Measurements from ENCODE around the gene F7. TPM values are rescaled to one million over a fixed set of nuclear protein-coding genes. Genes with fewer than 3 reads are reported as not detected.

Gene F7
- polyA plus RNA-seq, 1 experiment: 0.05 TPM

- DNase-seq (ENCODE audit: low read depth): no peak
- CTCF ChIA-PET: no interaction called here
- no peaks in the 10 kb centered on the region for H3K27me3 ChIP-seq (ENCODE audit: control insufficient read depth, insufficient read depth, low read length)
- no peaks in the 10 kb centered on the region for H3K36me3 ChIP-seq (ENCODE audit: control insufficient read depth, insufficient read depth, low read length)
- TF ChIP-seq CTCF (IDR thresholded peaks at IDR 0.05; ENCODE audit: insufficient read depth, low read depth, low read length): no peak
- H3K4me3 ChIP-seq (ENCODE audit: low read depth, low read length): no peak overlapping the region
- POLR2A ChIA-PET: no interaction called here
Measured at GRCh38 chr13:113119166-113119821, 13.7 kb downstream of the F7 start.

GRCh38 chr13:113119822-113120189 is 14.2 kb downstream of the F7 start:
- POLR2A ChIA-PET: no interaction called here
- no peaks in the 10 kb centered on the region for H3K36me3 ChIP-seq (ENCODE audit: control insufficient read depth, insufficient read depth, low read length)
- H3K27me3 ChIP-seq (ENCODE audit: control insufficient read depth, insufficient read depth, low read length): no peaks in the 10 kb centered on the region
- TF ChIP-seq CTCF (IDR thresholded peaks at IDR 0.05; ENCODE audit: insufficient read depth, low read depth, low read length): no peak
- DNase-seq (ENCODE audit: low read depth): no peak
- no peak overlapping the region for H3K4me3 ChIP-seq (ENCODE audit: low read depth, low read length)
- CTCF ChIA-PET: no interaction called here

- no peak for TF ChIP-seq CTCF (IDR thresholded peaks at IDR 0.05; ENCODE audit: insufficient read depth, low read depth, low read length)
- DNase-seq (ENCODE audit: low read depth): no peak
- H3K27me3 ChIP-seq (ENCODE audit: control insufficient read depth, insufficient read depth, low read length): no peaks in the 10 kb centered on the region
- no peaks in the 10 kb centered on the region for H3K36me3 ChIP-seq (ENCODE audit: control insufficient read depth, insufficient read depth, low read length)
- ChIA-PET POLR2A (no interaction called here), CTCF (no interaction called here)
- no peak overlapping the region for H3K4me3 ChIP-seq (ENCODE audit: low read depth, low read length)
Measured at GRCh38 chr13:113120300-113121182, 14.9 kb downstream of the F7 start.

GRCh38 chr13:113121183-113121927 is 15.8 kb downstream of the F7 start:
- DNase-seq (ENCODE audit: low read depth): no peak
- CTCF ChIA-PET: no interaction called here
- no peaks in the 10 kb centered on the region for H3K27me3 ChIP-seq (ENCODE audit: control insufficient read depth, insufficient read depth, low read length)
- no peak for TF ChIP-seq CTCF (IDR thresholded peaks at IDR 0.05; ENCODE audit: insufficient read depth, low read depth, low read length)
- H3K36me3 ChIP-seq (ENCODE audit: control insufficient read depth, insufficient read depth, low read length): no peaks in the 10 kb centered on the region
- no peak overlapping the region for H3K4me3 ChIP-seq (ENCODE audit: low read depth, low read length)
- POLR2A ChIA-PET: no interaction called here

- POLR2A ChIA-PET: no interaction called here
Measured at GRCh38 chr13:113121928-113122471, 16.4 kb downstream of the F7 start.

More at GRCh38 chr13:113121928-113122471, 16.4 kb downstream of the F7 start:
- DNase-seq (ENCODE audit: low read depth): no peak
- no peak for TF ChIP-seq CTCF (IDR thresholded peaks at IDR 0.05; ENCODE audit: insufficient read depth, low read depth, low read length)
- Histone ChIP-seq H3K27me3 (ENCODE audit: control insufficient read depth, insufficient read depth, low read length) (no peaks in the 10 kb centered on the region), H3K4me3 (ENCODE audit: low read depth, low read length) (no peak overlapping the region), H3K36me3 (ENCODE audit: control insufficient read depth, insufficient read depth, low read length) (no peaks in the 10 kb centered on the region)
- CTCF ChIA-PET: interaction anchor here (1.0 to 2.4 kb wide), 2 partner anchors 10 to 56 kb away, joined by 3 to 11 read pairs; no protein-coding TSS in a partner anchor
